Neural cell (in vitro differentiated cells): ENCODE results near the gene CREBBP. TPM values are rescaled to one million over a fixed set of nuclear protein-coding genes. Genes with fewer than 3 reads are reported as not detected.

Experiments
- H2AFZ ChIP-seq: fragments of 200-600, 300-800 bp; sonication (generic), shearing (Covaris generic); 2 replicates; pipeline ENCODE4 v1.6.0; 2014; ENCODE audit warnings: low read depth, mild to moderate bottlenecking, antibody characterized with exemption, low read length, moderate library complexity
- H3F3A ChIP-seq: fragments of 200-600 bp; shearing (Covaris generic); 2 replicates; pipeline ENCODE4 v1.6.1; 2016; ENCODE audit warnings: mild to moderate bottlenecking, moderate library complexity, mixed read lengths, antibody characterized with exemption, low read length; ENCODE audit not compliant: insufficient read depth, poor library complexity, severe bottlenecking
- H3K27ac ChIP-seq: fragments of 200-600, 300-800 bp; sonication (generic), shearing (Covaris generic); 2 replicates; pipeline ENCODE4 v1.5.1; 2014; ENCODE audit warnings: mild to moderate bottlenecking, low read length, moderate library complexity
- H3K27me3 ChIP-seq: fragments of 300-800, 200-600 bp; sonication (generic), shearing (Covaris generic); 2 replicates; pipeline ENCODE4 v1.6.0; 2014; ENCODE audit warnings: mild to moderate bottlenecking, low read depth, low read length, moderate library complexity; ENCODE audit not compliant: insufficient read depth
- H3K36me3 ChIP-seq: fragments of 300-800, 200-600 bp; sonication (generic), shearing (Covaris generic); 2 replicates; pipeline ENCODE4 v1.5.1; 2014; ENCODE audit warnings: mild to moderate bottlenecking, antibody characterized with exemption, low read length, moderate library complexity; ENCODE audit not compliant: insufficient read depth
- H3K4me2 ChIP-seq: fragments of 300-800, 200-600 bp; sonication (generic), shearing (Covaris generic); 2 replicates; pipeline ENCODE4 v1.6.0; 2014; ENCODE audit warnings: mild to moderate bottlenecking, low read length
- H3K4me3 ChIP-seq: fragments of 300-800, 200-600 bp; sonication (generic), shearing (Covaris generic); 2 replicates; pipeline ENCODE4 v1.5.1; 2014; ENCODE audit warnings: mild to moderate bottlenecking, low read length, moderate library complexity
- H3K79me2 ChIP-seq: fragments of 200-600 bp; shearing (Covaris generic); replicated peaks from 2 replicates; pipeline ENCODE4 v1.6.0; 2014; ENCODE audit warnings: mild to moderate bottlenecking, low read length, moderate library complexity; ENCODE audit not compliant: insufficient read depth
- H3K9ac ChIP-seq: fragments of 300-800, 200-600 bp; sonication (generic), shearing (Covaris generic); 2 replicates; pipeline ENCODE4 v1.6.1; 2016; ENCODE audit warnings: mild to moderate bottlenecking, low read length, mixed read lengths
- H3K9me2 ChIP-seq: fragments of 200-600 bp; shearing (Covaris generic); 2 replicates; pipeline ENCODE4 v1.6.1; 2016; ENCODE audit warnings: mild to moderate bottlenecking, low read length, mixed read lengths; ENCODE audit not compliant: insufficient read depth
- H3K9me3 ChIP-seq: fragments of 200-600, 300-800 bp; sonication (generic), shearing (Covaris generic); 2 replicates; pipeline ENCODE4 v1.6.1; 2016; ENCODE audit warnings: mild to moderate bottlenecking, mixed run types, low read length, moderate library complexity, mixed read lengths
- H4K20me1 ChIP-seq: fragments of 200-600 bp; shearing (Covaris generic); 2 replicates; pipeline ENCODE4 v1.6.1; 2016; ENCODE audit warnings: mild to moderate bottlenecking, mixed run types; ENCODE audit not compliant: insufficient read depth
- CTCF ChIP-seq: fragments of 450-650 bp; IDR thresholded peaks from 2 replicates; pipeline ENCODE4 v1.5.1; 2014; ENCODE audit warnings: antibody characterized with exemption, mild to moderate bottlenecking, moderate library complexity; ENCODE audit not compliant: poor library complexity, severe bottlenecking
- EP300 ChIP-seq: fragments of 450-650 bp; conservative IDR thresholded peaks from 2 replicates; pipeline ENCODE4 v1.6.1; 2014; ENCODE audit warnings: antibody characterized with exemption, mild to moderate bottlenecking, moderate library complexity; ENCODE audit not compliant: poor library complexity, severe bottlenecking
- EZH2 ChIP-seq: fragments of 200-600, 300-800 bp; shearing (Covaris generic), sonication (generic); IDR thresholded peaks from 2 replicates; pipeline ENCODE4 v1.6.1; 2014; ENCODE audit warnings: antibody characterized with exemption, low read length, borderline replicate concordance, mild to moderate bottlenecking; ENCODE audit not compliant: insufficient read depth, poor library complexity, severe bottlenecking
- MXI1 ChIP-seq: fragments of 450-650 bp; conservative IDR thresholded peaks from 2 replicates; pipeline ENCODE4 v1.6.1; 2014; ENCODE audit warnings: antibody characterized with exemption, mild to moderate bottlenecking; ENCODE audit not compliant: poor library complexity, severe bottlenecking
- POLR2AphosphoS5 ChIP-seq: IDR thresholded peaks from 2 replicates; pipeline ENCODE4 v1.6.1; 2012
- RAD21 ChIP-seq: fragments of 450-650 bp; conservative IDR thresholded peaks from 2 replicates; pipeline ENCODE4 v1.6.1; 2014; ENCODE audit warnings: antibody characterized with exemption, mild to moderate bottlenecking, moderate library complexity
- REST ChIP-seq: IDR thresholded peaks from 2 replicates; pipeline ENCODE4 v1.6.1; 2012; ENCODE audit warnings: borderline replicate concordance
- SMC3 ChIP-seq: fragments of 450-650 bp; conservative IDR thresholded peaks from 2 replicates; pipeline ENCODE4 v1.6.1; 2014; ENCODE audit warnings: antibody characterized with exemption, mild to moderate bottlenecking, moderate library complexity; ENCODE audit not compliant: poor library complexity
- TAF1 ChIP-seq: IDR thresholded peaks from 2 replicates; pipeline ENCODE4 v1.6.1; 2012; ENCODE audit warnings: low read depth
- polyA plus RNA-seq: library from polyadenylated mRNA; depleted of rRNA; stranded (reverse); fragments of >200 nt; gene quantifications from 2 replicates; pipeline ENCODE4 v1.2.3, GENCODE V29; 2014

Gene CREBBP
- polyA plus RNA-seq, 1 donor from 2014 or later = 3.3 TPM

DNA sequence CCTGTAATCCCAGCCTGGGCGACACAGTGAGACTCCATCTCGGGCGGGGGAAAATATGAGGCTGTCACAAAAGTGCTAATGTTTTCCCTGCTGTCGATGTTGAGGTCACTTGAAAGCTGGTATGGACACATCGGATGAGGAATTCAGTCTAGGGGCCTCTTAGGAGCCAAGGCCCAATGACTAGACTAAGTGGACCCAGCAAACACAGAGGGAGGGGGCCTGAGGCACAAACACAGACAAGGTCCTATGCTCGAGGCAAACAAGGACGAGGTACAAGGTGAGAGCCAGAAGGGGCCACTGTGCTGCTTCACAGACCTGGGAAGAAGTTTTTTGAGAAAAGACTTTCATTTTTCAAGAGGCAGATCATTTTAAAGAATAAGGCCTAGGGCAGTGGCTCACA lies 178.4 kb downstream of the CREBBP start:
- no peaks in the 10 kb centered on the region for H3F3A ChIP-seq
- no peak overlapping the region for H3K27ac ChIP-seq
- H2AFZ ChIP-seq = no peak overlapping the region
- no peaks in the 10 kb centered on the region for H3K9me3 ChIP-seq
- no peak overlapping the region for H3K4me2 ChIP-seq
- TF ChIP-seq EZH2 (no peak), TAF1 (no peak), MXI1 (no peak), POLR2AphosphoS5 (no peak), EP300 (no peak), SMC3 (no peak), CTCF (no peak), RAD21 (no peak), REST (no peak)
- H3K36me3 ChIP-seq = no peaks in the 10 kb centered on the region
- no peak overlapping the region for H3K9ac ChIP-seq
- no peak overlapping the region for H3K4me3 ChIP-seq
- H3K79me2 ChIP-seq = no peaks in the 10 kb centered on the region
- no peaks in the 10 kb centered on the region for H4K20me1 ChIP-seq
- no peaks in the 10 kb centered on the region for H3K9me2 ChIP-seq
- H3K27me3 ChIP-seq = no peaks in the 10 kb centered on the region

GRCh38 chr16:3701531-3701930 lies 179.0 kb downstream of the CREBBP start:
- TF ChIP-seq EP300 (no peak), TAF1 (no peak), SMC3 (no peak), MXI1 (no peak), CTCF (no peak), RAD21 (no peak), REST (no peak), POLR2AphosphoS5 (no peak)
- H3K27me3 ChIP-seq = no peaks in the 10 kb centered on the region
- no peaks in the 10 kb centered on the region for H3K9me3 ChIP-seq
- H3K9ac ChIP-seq = no peak overlapping the region
- no peaks in the 10 kb centered on the region for H3K36me3 ChIP-seq
- no peaks in the 10 kb centered on the region for H4K20me1 ChIP-seq
- no peaks in the 10 kb centered on the region for H3F3A ChIP-seq
- H3K9me2 ChIP-seq = no peaks in the 10 kb centered on the region
- H3K4me3 ChIP-seq = no peak overlapping the region
- no peak overlapping the region for H3K4me2 ChIP-seq
- H2AFZ ChIP-seq = no peak overlapping the region
- no peak overlapping the region for H3K27ac ChIP-seq
- H3K79me2 ChIP-seq = no peaks in the 10 kb centered on the region
